ENCODE results near the gene NCBP3.

Gene NCBP3

DNA sequence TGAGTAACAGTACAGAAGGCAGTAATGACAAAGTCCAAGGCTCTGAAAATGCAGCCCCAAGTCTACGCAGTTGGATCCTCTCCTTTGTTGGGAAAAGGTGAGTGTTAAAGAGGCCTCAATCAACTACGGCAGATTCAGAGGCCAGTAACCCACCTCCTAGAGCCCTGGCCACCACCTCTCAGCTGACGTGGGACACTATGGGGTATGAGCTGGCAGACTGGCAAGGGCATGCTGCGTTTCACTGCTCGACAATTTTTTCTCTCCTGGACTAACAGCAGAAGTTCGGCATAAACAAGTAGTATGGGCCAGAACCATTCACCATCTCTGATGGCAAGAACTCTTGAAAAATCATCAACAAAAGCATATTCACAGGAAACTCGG lies 17.2 kb downstream of the NCBP3 start:
- ATAC-seq (replicated peaks; ENCODE audit: extremely low read depth, poor library complexity, severe bottlenecking): no peak
- Mint-ChIP-seq H3K27me3 (no peaks in the 10 kb centered on the region), H3K36me3 (ENCODE audit: insufficient read depth) (peaks cover 58% of the 10 kb centered on the region), H3K9me3 (no peaks in the 10 kb centered on the region), H3K4me3 (no peak overlapping the region), H3K4me1 (peaks cover 8% of the 10 kb centered on the region), H3K27ac (ENCODE audit: low read depth) (no peak overlapping the region)
- DNase-seq (ENCODE audit: low spot score in 2 of 2): no peak

DNA sequence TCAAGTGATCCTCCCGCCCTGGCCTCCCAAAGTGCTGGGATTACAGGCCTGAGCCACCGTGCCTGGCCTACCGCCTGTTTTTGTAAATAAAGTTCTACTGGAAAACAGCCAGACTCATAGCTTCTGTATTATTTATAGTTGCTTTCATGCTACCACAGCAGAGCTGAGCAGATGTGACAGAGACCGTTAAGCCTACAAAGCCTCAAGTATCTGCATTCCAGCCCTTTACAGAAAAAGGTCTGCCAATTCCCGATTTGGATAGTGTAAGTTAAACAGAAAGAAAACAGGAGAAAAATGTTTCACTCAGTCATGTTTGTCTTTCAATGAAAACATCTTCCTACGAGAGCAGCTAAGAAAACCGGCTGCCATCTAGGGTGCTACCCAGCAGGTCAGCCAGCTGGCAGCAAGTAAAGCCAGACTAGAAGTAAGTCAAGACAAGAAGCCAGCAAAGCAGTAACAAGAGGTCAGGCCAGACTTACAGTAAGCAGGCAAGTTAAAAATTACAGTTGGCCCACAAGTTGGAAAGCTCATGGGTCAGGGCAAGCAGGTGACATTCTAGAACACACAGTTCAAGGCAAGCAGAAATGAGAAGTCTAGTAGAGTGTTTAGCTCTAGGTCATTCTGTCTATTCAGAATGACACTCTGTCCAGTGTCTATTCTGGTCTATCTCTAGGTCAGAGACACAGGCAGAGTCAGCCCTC lies 17.7 kb downstream of the NCBP3 start:
- H3K9me3 Mint-ChIP-seq: no peaks in the 10 kb centered on the region
- H3K4me3 Mint-ChIP-seq: no peak overlapping the region
- H3K27ac Mint-ChIP-seq (ENCODE audit: low read depth): no peak overlapping the region
- H3K36me3 Mint-ChIP-seq (ENCODE audit: insufficient read depth): peaks cover 55% of the 10 kb centered on the region
- no peak for ATAC-seq (replicated peaks; ENCODE audit: extremely low read depth, poor library complexity, severe bottlenecking)
- DNase-seq (ENCODE audit: low spot score in 2 of 2): no peak
- H3K27me3 Mint-ChIP-seq: no peaks in the 10 kb centered on the region
- peaks cover 6% of the 10 kb centered on the region for H3K4me1 Mint-ChIP-seq

DNA sequence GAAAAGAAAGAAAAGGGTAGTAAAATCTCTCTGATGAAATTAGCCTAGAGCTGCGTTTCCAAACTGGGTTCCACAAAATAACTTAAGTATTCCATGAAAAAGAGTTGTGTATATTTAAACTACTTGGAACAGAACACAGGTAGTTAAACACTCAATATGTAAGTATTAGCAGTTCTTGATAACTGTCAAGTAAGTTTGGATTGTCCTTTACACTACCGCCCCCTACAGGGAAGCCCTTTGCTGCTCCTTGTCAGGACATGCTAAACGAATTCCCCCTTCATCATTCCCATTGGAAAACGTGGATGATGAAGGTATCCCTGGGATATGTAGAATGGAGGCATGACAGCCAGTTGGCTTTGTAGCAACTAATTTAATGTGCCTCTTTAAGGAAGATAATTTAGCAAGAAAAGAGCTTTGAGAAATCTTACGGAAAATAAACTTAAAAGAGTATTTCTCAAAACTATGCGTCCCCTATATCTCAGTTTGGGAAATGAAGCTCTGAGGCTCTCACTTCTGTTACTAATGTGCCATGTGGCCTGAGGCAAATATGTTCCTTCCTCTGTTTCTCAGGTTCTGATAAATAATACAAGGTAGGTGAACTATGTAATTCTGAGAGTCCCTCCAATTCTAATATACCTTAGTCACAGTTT lies 18.8 kb downstream of the NCBP3 start:
- H3K27ac Mint-ChIP-seq (ENCODE audit: low read depth): peak overlapping the region; percentile 47
- no peak overlapping the region for H3K4me3 Mint-ChIP-seq
- peaks cover 56% of the 10 kb centered on the region for H3K36me3 Mint-ChIP-seq (ENCODE audit: insufficient read depth)

DNA sequence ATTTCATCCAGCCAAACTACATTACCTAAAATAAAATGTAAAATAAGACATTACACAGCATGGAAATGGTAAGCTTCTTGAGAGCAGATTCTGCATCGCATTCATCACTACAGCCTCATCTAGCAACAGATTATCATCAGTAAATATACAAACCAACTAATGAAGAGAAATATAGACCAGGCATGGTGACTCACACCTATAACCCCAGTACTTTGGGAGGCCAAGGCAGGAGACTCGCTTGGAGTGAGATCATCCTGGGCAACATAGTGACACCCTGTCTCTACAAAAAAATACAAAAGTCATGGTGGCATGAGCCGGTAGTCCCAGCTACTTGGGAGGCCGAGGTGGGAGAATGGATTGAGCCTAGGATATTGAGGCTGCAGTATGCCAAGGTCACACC lies 19.9 kb downstream of the NCBP3 start:
- H3K27ac Mint-ChIP-seq (ENCODE audit: low read depth): peak overlapping the region; percentile 47
- no peak for ATAC-seq (replicated peaks; ENCODE audit: extremely low read depth, poor library complexity, severe bottlenecking)

More for the DNA sequence above, 18.8 kb downstream of the NCBP3 start:
- peaks cover 6% of the 10 kb centered on the region for H3K4me1 Mint-ChIP-seq
- ATAC-seq (replicated peaks; ENCODE audit: extremely low read depth, poor library complexity, severe bottlenecking) (no peak), DNase-seq (ENCODE audit: low spot score in 2 of 2) (peak; percentile 61 to 72)
- H3K9me3 Mint-ChIP-seq: no peaks in the 10 kb centered on the region
- no peaks in the 10 kb centered on the region for H3K27me3 Mint-ChIP-seq

DNA sequence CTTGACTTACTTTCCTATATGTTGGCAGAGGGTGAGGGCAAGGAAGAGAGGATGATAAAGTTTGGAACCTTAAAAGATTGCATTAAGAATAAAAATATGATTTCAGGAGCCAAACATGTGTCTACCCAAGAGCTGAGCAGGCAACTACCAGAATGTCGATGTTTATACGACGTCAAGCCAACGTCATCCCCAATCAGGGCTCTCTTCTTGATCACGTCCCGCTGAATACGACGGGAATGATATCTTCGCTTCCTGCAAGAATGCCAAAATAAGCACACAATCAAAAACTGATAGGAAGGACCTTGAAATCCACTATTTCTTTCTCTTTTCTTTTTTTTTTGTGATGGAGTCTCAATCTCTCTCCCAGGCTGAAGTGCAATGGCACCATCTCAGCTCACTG lies 24.9 kb downstream of the NCBP3 start:
- no peak overlapping the region for H3K27ac Mint-ChIP-seq (ENCODE audit: low read depth)
- H3K4me3 Mint-ChIP-seq: no peak overlapping the region
- no peaks in the 10 kb centered on the region for H3K27me3 Mint-ChIP-seq
- H3K36me3 Mint-ChIP-seq (ENCODE audit: insufficient read depth): peaks cover 66% of the 10 kb centered on the region
- ATAC-seq (replicated peaks; ENCODE audit: extremely low read depth, poor library complexity, severe bottlenecking) (no peak), DNase-seq (ENCODE audit: low spot score in 2 of 2) (no peak)
- no peaks in the 10 kb centered on the region for H3K9me3 Mint-ChIP-seq
- no peaks in the 10 kb centered on the region for H3K4me1 Mint-ChIP-seq

More for the DNA sequence above, 19.9 kb downstream of the NCBP3 start:
- no peak for DNase-seq (ENCODE audit: low spot score in 2 of 2)
- Mint-ChIP-seq H3K27me3 (no peaks in the 10 kb centered on the region), H3K9me3 (no peaks in the 10 kb centered on the region), H3K4me3 (no peak overlapping the region), H3K4me1 (peaks cover 6% of the 10 kb centered on the region), H3K36me3 (ENCODE audit: insufficient read depth) (peaks cover 63% of the 10 kb centered on the region)

GRCh38 chr17:3818786-3819185 lies 27.3 kb downstream of the NCBP3 start:
- Mint-ChIP-seq H3K4me1 (no peaks in the 10 kb centered on the region), H3K4me3 (no peak overlapping the region), H3K36me3 (ENCODE audit: insufficient read depth) (peaks cover 73% of the 10 kb centered on the region), H3K27ac (ENCODE audit: low read depth) (no peak overlapping the region), H3K27me3 (no peaks in the 10 kb centered on the region), H3K9me3 (no peaks in the 10 kb centered on the region)
- DNase-seq (ENCODE audit: low spot score in 2 of 2): no peak
- ATAC-seq (replicated peaks; ENCODE audit: extremely low read depth, poor library complexity, severe bottlenecking): no peak

GRCh38 chr17:3817851-3818605 lies 28.0 kb downstream of the NCBP3 start:
- ATAC-seq (replicated peaks; ENCODE audit: extremely low read depth, poor library complexity, severe bottlenecking): no peak
- H3K4me3 Mint-ChIP-seq: no peak overlapping the region
- DNase-seq (ENCODE audit: low spot score in 2 of 2): no peak
- H3K27ac Mint-ChIP-seq (ENCODE audit: low read depth): no peak overlapping the region
- H3K36me3 Mint-ChIP-seq (ENCODE audit: insufficient read depth): peaks cover 75% of the 10 kb centered on the region
- H3K27me3 Mint-ChIP-seq: no peaks in the 10 kb centered on the region
- H3K4me1 Mint-ChIP-seq: no peaks in the 10 kb centered on the region
- H3K9me3 Mint-ChIP-seq: no peaks in the 10 kb centered on the region

GRCh38 chr17:3815925-3816324 lies 30.1 kb downstream of the NCBP3 start:
- H3K4me3 Mint-ChIP-seq: no peak overlapping the region
- no peak overlapping the region for H3K27ac Mint-ChIP-seq (ENCODE audit: low read depth)
- H3K27me3 Mint-ChIP-seq: no peaks in the 10 kb centered on the region
- peaks cover 68% of the 10 kb centered on the region for H3K36me3 Mint-ChIP-seq (ENCODE audit: insufficient read depth)
- ATAC-seq (replicated peaks; ENCODE audit: extremely low read depth, poor library complexity, severe bottlenecking) (no peak), DNase-seq (ENCODE audit: low spot score in 2 of 2) (no peak)
- H3K9me3 Mint-ChIP-seq: no peaks in the 10 kb centered on the region
- no peaks in the 10 kb centered on the region for H3K4me1 Mint-ChIP-seq

- Mint-ChIP-seq H3K27me3 (no peaks in the 10 kb centered on the region), H3K4me3 (no peak overlapping the region), H3K36me3 (ENCODE audit: insufficient read depth) (peaks cover 63% of the 10 kb centered on the region), H3K9me3 (no peaks in the 10 kb centered on the region), H3K27ac (ENCODE audit: low read depth) (peak overlapping the region; percentile 41), H3K4me1 (no peaks in the 10 kb centered on the region)
- DNase-seq (ENCODE audit: low spot score in 2 of 2) (no peak), ATAC-seq (replicated peaks; ENCODE audit: extremely low read depth, poor library complexity, severe bottlenecking) (no peak)
Measured at GRCh38 chr17:3815122-3815521, 30.9 kb downstream of the NCBP3 start.

GRCh38 chr17:3814361-3814760 lies 31.7 kb downstream of the NCBP3 start:
- no peak overlapping the region for H3K27ac Mint-ChIP-seq (ENCODE audit: low read depth)
- no peak for ATAC-seq (replicated peaks; ENCODE audit: extremely low read depth, poor library complexity, severe bottlenecking)
- H3K4me3 Mint-ChIP-seq: no peak overlapping the region
- H3K9me3 Mint-ChIP-seq: no peaks in the 10 kb centered on the region
- peaks cover 62% of the 10 kb centered on the region for H3K36me3 Mint-ChIP-seq (ENCODE audit: insufficient read depth)
- H3K4me1 Mint-ChIP-seq: no peaks in the 10 kb centered on the region
- DNase-seq (ENCODE audit: low spot score in 2 of 2): no peak
- H3K27me3 Mint-ChIP-seq: no peaks in the 10 kb centered on the region

DNA sequence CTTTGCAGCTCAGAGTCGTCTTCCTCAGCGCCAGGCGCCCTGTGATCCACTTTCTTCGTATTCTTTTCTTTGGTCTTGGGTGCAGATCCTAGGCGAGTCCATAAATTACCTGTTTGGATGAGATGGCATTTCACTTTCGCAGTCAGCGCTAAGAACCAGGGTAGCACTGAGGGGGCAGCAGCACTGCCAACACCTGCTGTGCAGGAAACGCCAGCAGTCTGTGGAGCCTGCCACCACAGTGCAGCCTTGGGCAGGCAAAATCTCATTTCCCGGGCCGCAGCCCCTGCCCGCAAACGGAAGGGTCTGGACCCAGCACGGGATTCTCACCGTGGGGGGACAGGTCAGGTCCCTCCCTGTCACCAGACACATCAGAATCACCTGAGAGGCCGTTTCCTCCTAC lies 32.9 kb downstream of the NCBP3 start:
- ATAC-seq (replicated peaks; ENCODE audit: extremely low read depth, poor library complexity, severe bottlenecking) (no peak), DNase-seq (ENCODE audit: low spot score in 2 of 2) (no peak)
- peaks cover 5% of the 10 kb centered on the region for H3K4me1 Mint-ChIP-seq
- peaks cover 53% of the 10 kb centered on the region for H3K36me3 Mint-ChIP-seq (ENCODE audit: insufficient read depth)
- H3K9me3 Mint-ChIP-seq: no peaks in the 10 kb centered on the region
- H3K27ac Mint-ChIP-seq (ENCODE audit: low read depth): no peak overlapping the region
- H3K4me3 Mint-ChIP-seq: no peak overlapping the region
- H3K27me3 Mint-ChIP-seq: no peaks in the 10 kb centered on the region

DNA sequence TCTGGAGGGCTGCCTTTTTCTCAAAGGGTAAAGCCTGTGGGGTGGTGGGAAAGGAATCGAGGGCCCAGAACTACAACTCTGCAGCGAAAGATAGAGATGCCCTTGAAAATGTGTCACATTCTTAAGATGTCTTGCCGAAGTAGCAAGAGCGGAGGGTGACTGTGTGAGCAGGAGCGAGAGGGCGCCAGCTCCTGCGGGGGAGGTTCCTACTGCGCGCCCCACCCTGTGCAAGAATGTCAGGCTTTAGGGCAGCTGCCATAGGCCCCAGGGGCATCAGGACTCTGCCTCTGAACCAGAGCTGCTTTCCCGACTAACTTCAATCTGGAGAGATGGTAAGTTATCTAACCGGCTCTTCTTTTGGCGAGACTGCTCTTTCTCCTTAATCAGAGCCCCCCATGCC lies 33.3 kb downstream of the NCBP3 start:
- ATAC-seq (replicated peaks; ENCODE audit: extremely low read depth, poor library complexity, severe bottlenecking): no peak
- H3K4me1 Mint-ChIP-seq: peaks cover 6% of the 10 kb centered on the region
- no peaks in the 10 kb centered on the region for H3K9me3 Mint-ChIP-seq
- H3K4me3 Mint-ChIP-seq: no peak overlapping the region
- no peaks in the 10 kb centered on the region for H3K27me3 Mint-ChIP-seq
- no peak overlapping the region for H3K27ac Mint-ChIP-seq (ENCODE audit: low read depth)
- peaks cover 56% of the 10 kb centered on the region for H3K36me3 Mint-ChIP-seq (ENCODE audit: insufficient read depth)
- DNase-seq (ENCODE audit: low spot score in 2 of 2): no peak

DNA sequence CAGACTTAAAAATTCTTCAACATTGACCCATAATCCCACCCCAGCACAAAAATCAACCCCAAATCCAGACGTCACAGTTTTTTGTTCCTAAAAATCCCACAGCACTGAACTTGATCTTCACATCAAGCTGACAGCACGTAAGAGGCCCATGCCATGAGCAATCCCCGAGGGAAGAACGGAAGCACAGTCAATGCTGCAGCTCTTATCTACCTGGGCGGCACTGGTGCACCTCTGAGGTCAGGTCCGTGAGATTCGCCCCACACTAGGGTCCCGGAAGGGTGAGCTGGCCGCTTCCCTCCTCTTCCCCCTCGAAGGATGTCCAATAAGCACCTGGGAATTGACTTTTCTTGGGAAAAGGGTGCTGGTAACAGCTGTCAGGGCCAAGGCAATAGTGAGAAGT lies 33.8 kb downstream of the NCBP3 start:
- Mint-ChIP-seq H3K4me3 (no peak overlapping the region), H3K4me1 (peaks cover 6% of the 10 kb centered on the region), H3K36me3 (ENCODE audit: insufficient read depth) (peaks cover 54% of the 10 kb centered on the region), H3K27me3 (no peaks in the 10 kb centered on the region), H3K27ac (ENCODE audit: low read depth) (no peak overlapping the region), H3K9me3 (no peaks in the 10 kb centered on the region)
- no peak for ATAC-seq (replicated peaks; ENCODE audit: extremely low read depth, poor library complexity, severe bottlenecking)
- no peak for DNase-seq (ENCODE audit: low spot score in 2 of 2)

Measured in central memory CD8-positive, alpha-beta T cell (primary cell).